HCT116 (cell line): ENCODE data around the gene IQSEC3. TPM values are rescaled to one million over a fixed set of nuclear protein-coding genes. Genes with fewer than 3 reads are reported as not detected.

ENCODE experiments used
- ATAC-seq: fragments of 200-7000 bp; cut with Tn5 transposase; 2 replicates; pipeline ENCODE4 v1.9.1; 2020; ENCODE audit warnings: mild to moderate bottlenecking, moderate library complexity
- BruUV-seq: library from RNA; stranded (reverse); fragments of 400-500 nt; replicated peaks from 2 replicates; lab custom pipeline; 2021; lab: Mats Ljungman, UMichigan
- CTCF ChIA-PET: fragments of 300-600 bp; sonication (Branson Sonifier 250); formaldehyde crosslinking; loops from one replicate; lab custom pipeline; 2021; ENCODE audit warnings: antibody characterized with exemption; lab: Charles Lee
- POLR2A ChIA-PET: fragments of 300-600, 350-600 bp; sonication (Branson Sonifier 250); formaldehyde crosslinking; loops from one replicate; lab custom pipeline; 2021; ENCODE audit warnings: antibody characterized with exemption; lab: Charles Lee
- RAD21 ChIA-PET, 2 experiments: fragments of 300-600 bp; sonication (Branson Sonifier 250); formaldehyde crosslinking; loops; one replicate each; lab custom pipeline; 2023; ENCODE audit warnings: low total read pairs in 2 of 2; ENCODE audit not compliant: uncharacterized antibody in 2 of 2, unreplicated experiment in 2 of 2, low non-redundant PET in 1 of 2; lab: Charles Lee
- DNase-seq: peaks from one replicate; pipeline ENCODE4 v3.0.0-alpha.2; 2010; ENCODE audit warnings: low read depth, low spot score
- H2AFZ ChIP-seq: fragments of 200-600 bp; shearing (Covaris generic), sonication (generic); 2 replicates; pipeline ENCODE4 v1.6.1; 2017; ENCODE audit warnings: low read depth, mixed run types, mixed read lengths, antibody characterized with exemption, low read length; ENCODE audit not compliant: poor library complexity, severe bottlenecking
- H3K27ac ChIP-seq: 2 replicates; pipeline ENCODE4 v1.5.1; 2012; ENCODE audit warnings: low read depth, low read length
- H3K27me3 ChIP-seq: fragments of 200-600 bp; sonication (generic); 2 replicates; pipeline ENCODE4 v1.6.1; 2016; ENCODE audit warnings: mixed run types, low read length, mixed read lengths; ENCODE audit not compliant: insufficient read depth
- H3K36me3 ChIP-seq, 2 experiments: fragments of 200-500 bp in 1 of 2; fragments of 200-600 bp in 1 of 2; sonication (Bioruptor generic) in 1 of 2; sonication (generic) in 1 of 2; 2 replicates each; pipeline versions ENCODE4 v1.5.1 to v1.6.1; 2014 to 2016; ENCODE audit warnings: low read length in 2 of 2, inconsistent platforms in 1 of 2, mixed read lengths in 1 of 2, mixed run types in 1 of 2; ENCODE audit not compliant: insufficient read depth in 2 of 2, control insufficient read depth in 1 of 2
- H3K4me1 ChIP-seq, 2 experiments: fragments of 200-600 bp in 1 of 2; sonication (generic) in 1 of 2; 2 replicates each; pipeline versions ENCODE4 v1.5.1 to v1.6.1; 2012 to 2017; ENCODE audit warnings: low read length in 2 of 2, inconsistent platforms in 1 of 2, mild to moderate bottlenecking in 1 of 2, mixed read lengths in 1 of 2, mixed run types in 1 of 2, moderate library complexity in 1 of 2; ENCODE audit not compliant: insufficient read depth in 2 of 2, control insufficient read depth in 1 of 2
- H3K4me2 ChIP-seq: fragments of 200-600 bp; sonication (generic); 2 replicates; pipeline ENCODE4 v1.6.1; 2017; ENCODE audit warnings: mixed run types, low read length, mixed read lengths
- H3K4me3 ChIP-seq, 2 experiments: fragments of 200-600 bp in 1 of 2; sonication (generic) in 1 of 2; replicated peaks in 1 of 2; 2 replicates each; pipeline ENCODE4 v1.5.1; 2011 to 2016; ENCODE audit warnings: low read length in 2 of 2, control low read depth in 1 of 2, low read depth in 1 of 2, mild to moderate bottlenecking in 1 of 2, mixed read lengths in 1 of 2, mixed run types in 1 of 2
- H3K79me2 ChIP-seq: fragments of 200-600 bp; sonication (generic); 2 replicates; pipeline ENCODE4 v1.6.1; 2017; ENCODE audit warnings: mild to moderate bottlenecking, mixed run types, low read length, moderate library complexity, mixed read lengths; ENCODE audit not compliant: insufficient read depth
- H3K9ac ChIP-seq: fragments of 200-600 bp; sonication (generic); 2 replicates; pipeline ENCODE4 v1.6.1; 2016; ENCODE audit warnings: low read length, mixed read lengths
- H3K9me2 ChIP-seq: fragments of 200-600 bp; sonication (generic), shearing (Covaris generic); 2 replicates; pipeline ENCODE4 v1.6.1; 2017; ENCODE audit warnings: mixed run types, mild to moderate bottlenecking, moderate library complexity; ENCODE audit not compliant: insufficient read depth
- H3K9me3 ChIP-seq, 2 experiments: fragments of 200-500 bp in 1 of 2; fragments of 200-600 bp in 1 of 2; sonication (Bioruptor generic) in 1 of 2; sonication (generic) in 1 of 2; 2 replicates each; pipeline ENCODE4 v1.6.1; 2014 to 2017; ENCODE audit warnings: low read length in 2 of 2, mixed read lengths in 2 of 2, inconsistent platforms in 1 of 2, low read depth in 1 of 2, mild to moderate bottlenecking in 1 of 2, mixed run types in 1 of 2, moderate library complexity in 1 of 2; ENCODE audit not compliant: control insufficient read depth in 1 of 2, insufficient read depth in 1 of 2
- H4K20me1 ChIP-seq: fragments of 200-600 bp; sonication (generic), shearing (Covaris generic); 2 replicates; pipeline ENCODE4 v1.6.1; 2017; ENCODE audit warnings: mixed run types, mild to moderate bottlenecking, moderate library complexity; ENCODE audit not compliant: insufficient read depth
- CBX3 ChIP-seq: IDR thresholded peaks from 2 replicates; pipeline ENCODE4 v1.6.1; 2012; ENCODE audit warnings: low read depth
- CEBPB ChIP-seq: IDR thresholded peaks from 2 replicates; pipeline ENCODE4 v1.6.1; 2012; ENCODE audit warnings: low read depth
- ELF1 ChIP-seq: IDR thresholded peaks from 2 replicates; pipeline ENCODE4 v1.6.1; 2012; ENCODE audit warnings: low read depth, borderline replicate concordance
- EZH2 ChIP-seq: fragments of 200-600 bp; sonication (generic); IDR thresholded peaks from 2 replicates; pipeline ENCODE4 v1.6.1; 2017; ENCODE audit warnings: antibody characterized with exemption, mixed run types
- EZH2phosphoT487 ChIP-seq: fragments of 200-600 bp; IDR thresholded peaks from 2 replicates; pipeline ENCODE4 v1.6.1; 2018; ENCODE audit warnings: antibody characterized with exemption, borderline replicate concordance
- FOSL1 ChIP-seq: IDR thresholded peaks from 2 replicates; pipeline ENCODE4 v1.6.1; 2012; ENCODE audit warnings: low read depth
- JUND ChIP-seq: IDR thresholded peaks from 2 replicates; pipeline ENCODE4 v1.6.1; 2012
- POLR2A ChIP-seq: IDR thresholded peaks from 2 replicates; pipeline ENCODE4 v1.7.0; 2011; ENCODE audit warnings: borderline replicate concordance; ENCODE audit not compliant: insufficient read depth, insufficient read length; ENCODE audit errors: extremely low read depth
- POLR2AphosphoS5 ChIP-seq: IDR thresholded peaks from 2 replicates; pipeline ENCODE4 v1.6.1; 2011; ENCODE audit warnings: mild to moderate bottlenecking, low read depth, low read length, moderate library complexity
- SIN3A ChIP-seq: IDR thresholded peaks from 2 replicates; pipeline ENCODE4 v1.6.1; 2012; ENCODE audit warnings: low read depth
- SP1 ChIP-seq: IDR thresholded peaks from 2 replicates; pipeline ENCODE4 v1.6.1; 2012; ENCODE audit warnings: low read depth
- SRF ChIP-seq: IDR thresholded peaks from 2 replicates; pipeline ENCODE4 v1.6.1; 2012; ENCODE audit warnings: low read depth
- TCF7L2 ChIP-seq: IDR thresholded peaks from 2 replicates; pipeline ENCODE4 v1.7.0; 2011; ENCODE audit warnings: borderline replicate concordance, inconsistent platforms; ENCODE audit not compliant: insufficient read depth, insufficient read length; ENCODE audit errors: extremely low read depth
- ZNF274 ChIP-seq: fragments of 200-500 bp; sonication (Bioruptor generic); IDR thresholded peaks from 2 replicates; pipeline ENCODE4 v1.6.1; 2014; ENCODE audit warnings: mild to moderate bottlenecking, low read depth, low read length, inconsistent platforms
- intact Hi-C: fragments of 100-400 bp; cut with micrococcal nuclease; formaldehyde crosslinking; loops from 2 replicates; pipeline ENCODE4 v1.10.0; 2022
- total RNA-seq: library from RNA; stranded (reverse); gene quantifications from one replicate; pipeline ENCODE4 v1.2.1, GENCODE V29; 2021; ENCODE audit not compliant: unreplicated experiment
- TF ChIP-seq, protein P1 (sequence below): IDR thresholded peaks from 2 replicates; pipeline ENCODE4 v1.6.1; 2012; ENCODE audit warnings: low read depth
- TF ChIP-seq, protein P2 (sequence below): IDR thresholded peaks from 2 replicates; pipeline ENCODE4 v1.6.1; 2012
- TF ChIP-seq, protein P3 (sequence below): IDR thresholded peaks from 2 replicates; pipeline ENCODE4 v1.6.1; 2011; ENCODE audit warnings: mild to moderate bottlenecking, low read length, moderate library complexity; ENCODE audit not compliant: insufficient replicate concordance; ENCODE audit errors: extremely low read depth

IQSEC3 gene
- total RNA-seq, 1 experiment from 2014 or later: not detected

DNA sequence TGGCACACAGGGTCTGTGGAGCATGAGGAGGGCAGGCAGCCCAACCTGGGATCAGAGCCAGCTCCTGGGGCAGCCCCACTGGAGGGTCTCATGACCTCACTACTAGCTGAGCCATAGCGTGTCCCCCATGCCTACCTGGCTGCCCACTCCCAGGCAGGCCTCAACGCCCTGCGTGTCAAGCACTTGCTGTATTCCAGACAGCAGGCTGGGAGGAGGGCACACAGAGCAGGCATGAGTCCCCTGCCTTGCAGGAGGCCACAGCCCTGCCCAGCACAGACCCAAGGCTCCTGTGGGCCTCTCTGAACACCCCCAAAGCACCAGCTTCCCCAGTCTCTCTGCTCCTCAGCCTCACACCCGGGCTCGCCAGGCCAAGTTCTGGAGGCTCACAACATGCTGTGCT, 64.0 kb downstream of the IQSEC3 start:
- H3K9me3 ChIP-seq: no peaks in the 10 kb centered on the region
- BruUV-seq: no TSS peak
- H3K4me3 ChIP-seq: no peak overlapping the region
- no peak overlapping the region for H3K27ac ChIP-seq
- TF ChIP-seq ZNF274: no peak
- no peak for TF ChIP-seq SIN3A
- no peak for TF ChIP-seq CBX3
- TF ChIP-seq SP1: no peak
- TF ChIP-seq, protein P1, sequence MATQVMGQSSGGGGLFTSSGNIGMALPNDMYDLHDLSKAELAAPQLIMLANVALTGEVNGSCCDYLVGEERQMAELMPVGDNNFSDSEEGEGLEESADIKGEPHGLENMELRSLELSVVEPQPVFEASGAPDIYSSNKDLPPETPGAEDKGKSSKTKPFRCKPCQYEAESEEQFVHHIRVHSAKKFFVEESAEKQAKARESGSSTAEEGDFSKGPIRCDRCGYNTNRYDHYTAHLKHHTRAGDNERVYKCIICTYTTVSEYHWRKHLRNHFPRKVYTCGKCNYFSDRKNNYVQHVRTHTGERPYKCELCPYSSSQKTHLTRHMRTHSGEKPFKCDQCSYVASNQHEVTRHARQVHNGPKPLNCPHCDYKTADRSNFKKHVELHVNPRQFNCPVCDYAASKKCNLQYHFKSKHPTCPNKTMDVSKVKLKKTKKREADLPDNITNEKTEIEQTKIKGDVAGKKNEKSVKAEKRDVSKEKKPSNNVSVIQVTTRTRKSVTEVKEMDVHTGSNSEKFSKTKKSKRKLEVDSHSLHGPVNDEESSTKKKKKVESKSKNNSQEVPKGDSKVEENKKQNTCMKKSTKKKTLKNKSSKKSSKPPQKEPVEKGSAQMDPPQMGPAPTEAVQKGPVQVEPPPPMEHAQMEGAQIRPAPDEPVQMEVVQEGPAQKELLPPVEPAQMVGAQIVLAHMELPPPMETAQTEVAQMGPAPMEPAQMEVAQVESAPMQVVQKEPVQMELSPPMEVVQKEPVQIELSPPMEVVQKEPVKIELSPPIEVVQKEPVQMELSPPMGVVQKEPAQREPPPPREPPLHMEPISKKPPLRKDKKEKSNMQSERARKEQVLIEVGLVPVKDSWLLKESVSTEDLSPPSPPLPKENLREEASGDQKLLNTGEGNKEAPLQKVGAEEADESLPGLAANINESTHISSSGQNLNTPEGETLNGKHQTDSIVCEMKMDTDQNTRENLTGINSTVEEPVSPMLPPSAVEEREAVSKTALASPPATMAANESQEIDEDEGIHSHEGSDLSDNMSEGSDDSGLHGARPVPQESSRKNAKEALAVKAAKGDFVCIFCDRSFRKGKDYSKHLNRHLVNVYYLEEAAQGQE: no peak
- CTCF ChIA-PET: no interaction called here
- H3K4me1 ChIP-seq: peaks cover 3 to 10% of the 10 kb centered on the region in 2 experiments; a peak in 3 of 4 replicates
- H3K36me3 ChIP-seq: no peaks in the 10 kb centered on the region
- intact Hi-C loops: no loop called here
- no peak overlapping the region for H3K9ac ChIP-seq
- POLR2A ChIA-PET: no interaction called here
- no peak overlapping the region for H2AFZ ChIP-seq
- no peak overlapping the region for H3K4me2 ChIP-seq
- DNase-seq (no peak), ATAC-seq (no peak)
- H3K79me2 ChIP-seq: no peaks in the 10 kb centered on the region
- H3K9me2 ChIP-seq: no peaks in the 10 kb centered on the region
- RAD21 ChIA-PET: no interaction called here
- no peaks in the 10 kb centered on the region for H3K27me3 ChIP-seq
- H4K20me1 ChIP-seq: no peaks in the 10 kb centered on the region

DNA sequence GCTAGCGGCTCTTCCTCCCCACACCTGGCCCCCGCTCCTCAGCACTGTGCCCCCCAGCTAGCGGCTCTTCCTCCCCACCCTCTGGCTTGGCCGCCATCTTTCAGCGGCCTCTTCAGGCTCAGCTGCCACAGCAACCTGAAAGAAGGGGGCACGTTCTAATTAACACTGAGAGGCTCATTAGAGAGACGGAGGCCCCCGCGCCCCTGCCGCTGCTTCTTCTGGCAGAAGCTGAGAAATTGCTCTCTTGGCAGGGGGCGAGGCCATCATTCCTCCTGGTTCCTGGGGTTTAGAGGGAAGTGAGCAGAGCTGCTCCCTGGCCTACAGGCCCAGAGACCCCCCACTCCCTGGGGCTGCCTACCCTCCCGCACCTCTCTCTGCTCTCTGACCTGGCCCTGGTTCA, 64.4 kb downstream of the IQSEC3 start:
- H3K9ac ChIP-seq: no peak overlapping the region
- intact Hi-C loops: no loop called here
- H3K4me1 ChIP-seq: peaks cover 3 to 10% of the 10 kb centered on the region in 2 experiments; a peak in 3 of 4 replicates
- H4K20me1 ChIP-seq: no peaks in the 10 kb centered on the region
- no peak overlapping the region for H2AFZ ChIP-seq
- no TSS peak for BruUV-seq
- no peak for ATAC-seq
- no peaks in the 10 kb centered on the region for H3K79me2 ChIP-seq
- no peak for DNase-seq
- H3K27ac ChIP-seq: no peak overlapping the region
- ChIA-PET POLR2A (no interaction called here), CTCF (no interaction called here), RAD21 (no interaction called here)
- H3K9me2 ChIP-seq: no peaks in the 10 kb centered on the region
- H3K9me3 ChIP-seq: no peaks in the 10 kb centered on the region
- no peak overlapping the region for H3K4me2 ChIP-seq
- no peaks in the 10 kb centered on the region for H3K36me3 ChIP-seq
- H3K27me3 ChIP-seq: no peaks in the 10 kb centered on the region
- no peak overlapping the region for H3K4me3 ChIP-seq
- TF ChIP-seq, protein P2, sequence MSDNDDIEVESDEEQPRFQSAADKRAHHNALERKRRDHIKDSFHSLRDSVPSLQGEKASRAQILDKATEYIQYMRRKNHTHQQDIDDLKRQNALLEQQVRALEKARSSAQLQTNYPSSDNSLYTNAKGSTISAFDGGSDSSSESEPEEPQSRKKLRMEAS: no peak
- TF ChIP-seq EZH2 (no peak), EZH2phosphoT487 (no peak), SIN3A (no peak), TCF7L2 (no peak), SRF (no peak), FOSL1 (no peak), ELF1 (no peak), POLR2A (no peak), JUND (no peak), CEBPB (no peak), SP1 (no peak), POLR2AphosphoS5 (no peak)
- TF ChIP-seq, protein P3, sequence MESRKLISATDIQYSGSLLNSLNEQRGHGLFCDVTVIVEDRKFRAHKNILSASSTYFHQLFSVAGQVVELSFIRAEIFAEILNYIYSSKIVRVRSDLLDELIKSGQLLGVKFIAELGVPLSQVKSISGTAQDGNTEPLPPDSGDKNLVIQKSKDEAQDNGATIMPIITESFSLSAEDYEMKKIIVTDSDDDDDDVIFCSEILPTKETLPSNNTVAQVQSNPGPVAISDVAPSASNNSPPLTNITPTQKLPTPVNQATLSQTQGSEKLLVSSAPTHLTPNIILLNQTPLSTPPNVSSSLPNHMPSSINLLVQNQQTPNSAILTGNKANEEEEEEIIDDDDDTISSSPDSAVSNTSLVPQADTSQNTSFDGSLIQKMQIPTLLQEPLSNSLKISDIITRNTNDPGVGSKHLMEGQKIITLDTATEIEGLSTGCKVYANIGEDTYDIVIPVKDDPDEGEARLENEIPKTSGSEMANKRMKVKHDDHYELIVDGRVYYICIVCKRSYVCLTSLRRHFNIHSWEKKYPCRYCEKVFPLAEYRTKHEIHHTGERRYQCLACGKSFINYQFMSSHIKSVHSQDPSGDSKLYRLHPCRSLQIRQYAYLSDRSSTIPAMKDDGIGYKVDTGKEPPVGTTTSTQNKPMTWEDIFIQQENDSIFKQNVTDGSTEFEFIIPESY: no peak
